K562 (cell line): ENCODE measurements around the gene RETREG1.

Experiments
- CAMTA2 ChIP-seq: fragments of 250-450 bp; sonication (Bioruptor Pico); conservative IDR thresholded peaks from 2 replicates; pipeline ENCODE4 v1.5.1; 2022
- CTCF ChIP-seq, 3 experiments: IDR thresholded peaks in 2 of 3; conservative IDR thresholded peaks in 1 of 3; 2 replicates each; pipeline ENCODE4 v1.5.1; 2011 to 2012; ENCODE audit warnings: low read length in 3 of 3, mild to moderate bottlenecking in 3 of 3, control low read depth in 2 of 3, improper control_type of control experiment in 1 of 3, inconsistent platforms in 1 of 3, low read depth in 1 of 3, mixed read lengths in 1 of 3, moderate library complexity in 1 of 3; ENCODE audit not compliant: insufficient read depth in 2 of 3
- GABPA ChIP-seq: fragments of 200-800 bp; sonication (Bioruptor generic); conservative IDR thresholded peaks from 2 replicates; pipeline ENCODE4 v1.6.1; 2016; ENCODE audit warnings: low read depth, missing genetic modification characterization, missing compliant biosample characterization
- MTA2 ChIP-seq: fragments of 450-650 bp; IDR thresholded peaks from 2 replicates; pipeline ENCODE4 v1.6.1; 2016; ENCODE audit warnings: low read depth
- POLR2A ChIP-seq: fragments of 450-650 bp; conservative IDR thresholded peaks from 2 replicates; pipeline ENCODE4 v1.6.1; 2016
- SMC3 ChIP-seq: conservative IDR thresholded peaks from 2 replicates; pipeline ENCODE4 v1.6.1; 2011; ENCODE audit warnings: low read depth, low read length, improper control_type of control experiment; ENCODE audit not compliant: insufficient read depth
- TAF7 ChIP-seq: fragments of 450-650 bp; IDR thresholded peaks from 2 replicates; pipeline ENCODE4 v1.6.1; 2016; ENCODE audit warnings: missing genetic modification characterization, missing compliant biosample characterization
- TSC22D4 ChIP-seq: fragments of 450-650 bp; IDR thresholded peaks from 2 replicates; pipeline ENCODE4 v1.6.1; 2016; ENCODE audit warnings: missing genetic modification characterization, missing biosample characterization, control low read depth
- TF ChIP-seq, protein P1 (sequence below), 2 experiments: fragments of 450-650 bp; formaldehyde crosslinking in 1 of 2; IDR thresholded peaks; 2 replicates each; pipeline versions ENCODE4 v1.4.0 to v1.6.1; 2014 to 2020; ENCODE audit warnings: mild to moderate bottlenecking in 2 of 2, borderline replicate concordance in 1 of 2, low read depth in 1 of 2

GRCh38 chr5:16455668-16456067 lies 161.1 kb downstream of the RETREG1 start:
- no peak for TF ChIP-seq SMC3
- TF ChIP-seq MTA2: no peak
- TF ChIP-seq POLR2A: no peak
- no peak for TF ChIP-seq CTCF (IDR thresholded peaks at IDR 0.05 in 2 of 3, conservative IDR thresholded peaks at IDR 0.05 in 1 of 3; ENCODE audit: insufficient read depth in 2 of 3, low read depth in 1 of 3, low read length in 3 of 3)
- TF ChIP-seq TAF7: no peak
- TF ChIP-seq CAMTA2: no peak
- no peak for TF ChIP-seq GABPA (tag)
- no peak for TF ChIP-seq TSC22D4 (tag)
- TF ChIP-seq, protein P1, sequence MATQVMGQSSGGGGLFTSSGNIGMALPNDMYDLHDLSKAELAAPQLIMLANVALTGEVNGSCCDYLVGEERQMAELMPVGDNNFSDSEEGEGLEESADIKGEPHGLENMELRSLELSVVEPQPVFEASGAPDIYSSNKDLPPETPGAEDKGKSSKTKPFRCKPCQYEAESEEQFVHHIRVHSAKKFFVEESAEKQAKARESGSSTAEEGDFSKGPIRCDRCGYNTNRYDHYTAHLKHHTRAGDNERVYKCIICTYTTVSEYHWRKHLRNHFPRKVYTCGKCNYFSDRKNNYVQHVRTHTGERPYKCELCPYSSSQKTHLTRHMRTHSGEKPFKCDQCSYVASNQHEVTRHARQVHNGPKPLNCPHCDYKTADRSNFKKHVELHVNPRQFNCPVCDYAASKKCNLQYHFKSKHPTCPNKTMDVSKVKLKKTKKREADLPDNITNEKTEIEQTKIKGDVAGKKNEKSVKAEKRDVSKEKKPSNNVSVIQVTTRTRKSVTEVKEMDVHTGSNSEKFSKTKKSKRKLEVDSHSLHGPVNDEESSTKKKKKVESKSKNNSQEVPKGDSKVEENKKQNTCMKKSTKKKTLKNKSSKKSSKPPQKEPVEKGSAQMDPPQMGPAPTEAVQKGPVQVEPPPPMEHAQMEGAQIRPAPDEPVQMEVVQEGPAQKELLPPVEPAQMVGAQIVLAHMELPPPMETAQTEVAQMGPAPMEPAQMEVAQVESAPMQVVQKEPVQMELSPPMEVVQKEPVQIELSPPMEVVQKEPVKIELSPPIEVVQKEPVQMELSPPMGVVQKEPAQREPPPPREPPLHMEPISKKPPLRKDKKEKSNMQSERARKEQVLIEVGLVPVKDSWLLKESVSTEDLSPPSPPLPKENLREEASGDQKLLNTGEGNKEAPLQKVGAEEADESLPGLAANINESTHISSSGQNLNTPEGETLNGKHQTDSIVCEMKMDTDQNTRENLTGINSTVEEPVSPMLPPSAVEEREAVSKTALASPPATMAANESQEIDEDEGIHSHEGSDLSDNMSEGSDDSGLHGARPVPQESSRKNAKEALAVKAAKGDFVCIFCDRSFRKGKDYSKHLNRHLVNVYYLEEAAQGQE (IDR thresholded peaks at IDR 0.05; ENCODE audit: borderline replicate concordance): no peak
- TF ChIP-seq, protein P1 (CRISPR knock-in tag; IDR thresholded peaks at IDR 0.05; ENCODE audit: low read depth): no peak
